PFSK-1 (cell line): ENCODE measurements around the gene TSPAN3.

Source experiments
- FOXP2 ChIP-seq: optimal IDR thresholded peaks from 2 replicates; pipeline ENCODE3; 2011; ENCODE audit warnings: borderline replicate concordance, control low read depth, inconsistent platforms; ENCODE audit not compliant: insufficient read depth; ENCODE audit errors: extremely low read length, extremely low read depth
- POLR2AphosphoS5 ChIP-seq: IDR thresholded peaks from 2 replicates; pipeline ENCODE4 v1.6.1; 2012; ENCODE audit warnings: low read depth, mild to moderate bottlenecking, control low read depth, low read length, moderate library complexity
- SIN3A ChIP-seq: IDR thresholded peaks from 2 replicates; pipeline ENCODE4 v1.6.1; 2012; ENCODE audit warnings: mild to moderate bottlenecking, low read length, moderate library complexity, borderline replicate concordance; ENCODE audit not compliant: insufficient read depth
- TAF1 ChIP-seq: IDR thresholded peaks from 2 replicates; pipeline ENCODE4 v1.6.1; 2012; ENCODE audit warnings: low read length, control low read depth, borderline replicate concordance; ENCODE audit not compliant: insufficient read depth

GRCh38 chr15:76993114-76993725 is 77.7 kb downstream of the TSPAN3 start:
- TF ChIP-seq SIN3A (no peak), POLR2AphosphoS5 (no peak), FOXP2 (no peak), TAF1 (no peak)
